Measurements from ENCODE around the gene RFX3. TPM values are rescaled to one million over a fixed set of nuclear protein-coding genes. Genes with fewer than 3 reads are reported as not detected.

RFX3 gene
- total RNA-seq, 1 experiment from 2014 or later, result 9.9 TPM

- Histone ChIP-seq H4K8ac (replicated peaks; ENCODE audit: insufficient read length, low read depth, low read length) (no peak overlapping the region), H3K27me3 (ENCODE audit: insufficient read depth, low read length) (no peaks in the 10 kb centered on the region), H3K14ac (ENCODE audit: insufficient read depth, low read length) (no peak overlapping the region), H2BK120ac (ENCODE audit: low read depth, low read length, poor library complexity, severe bottlenecking) (no peak overlapping the region), H3K23me2 (ENCODE audit: insufficient read length, low read depth, low read length, poor library complexity, severe bottlenecking) (no peaks in the 10 kb centered on the region), H3K4me2 (ENCODE audit: insufficient read depth, insufficient read length, low read length) (no peak overlapping the region), H2BK12ac (ENCODE audit: insufficient read length, low read depth, low read length) (no peak overlapping the region), H3K4me1 (ENCODE audit: insufficient read depth, low read length) (no peaks in the 10 kb centered on the region), H3K79me2 (ENCODE audit: insufficient read depth, low read length) (no peaks in the 10 kb centered on the region), H4K20me1 (ENCODE audit: control insufficient read depth, insufficient read depth, insufficient read length) (no peaks in the 10 kb centered on the region), H3K18ac (ENCODE audit: insufficient read length, low read depth, low read length) (no peak overlapping the region), H3K56ac (ENCODE audit: insufficient read length, low read depth, low read length) (no peak overlapping the region), H3K9ac (ENCODE audit: extremely low read depth, insufficient read length, low read length) (no peak overlapping the region), H2BK5ac (ENCODE audit: insufficient read length, low read length) (no peak overlapping the region), H3T11ph (ENCODE audit: low read length) (no peak overlapping the region), H2AFZ (ENCODE audit: low read length) (no peak overlapping the region), H4K5ac (ENCODE audit: insufficient read length, low read depth, low read length) (no peak overlapping the region), H3K79me1 (ENCODE audit: insufficient read depth, low read depth, low read length, poor library complexity, severe bottlenecking) (no peaks in the 10 kb centered on the region), H2AK5ac (ENCODE audit: insufficient read length, low read length) (no peak overlapping the region), H3K9me3 (ENCODE audit: control insufficient read depth, low read depth, low read length) (no peaks in the 10 kb centered on the region), H2BK20ac (ENCODE audit: low read depth, low read length, poor library complexity, severe bottlenecking) (no peak overlapping the region), H3K23ac (ENCODE audit: insufficient read length, low read depth, low read length) (no peak overlapping the region), H3K4ac (ENCODE audit: low read depth, low read length) (no peak overlapping the region), H4K91ac (ENCODE audit: insufficient read length, low read depth, low read length) (no peak overlapping the region), H3K27ac (ENCODE audit: insufficient read length, low read depth, low read length) (no peak overlapping the region), H2BK15ac (ENCODE audit: low read depth, low read length) (no peak overlapping the region)
- no peaks in the 10 kb centered on the region; a peak in 1 of 7 replicates for H3K36me3 Mint-ChIP-seq (ENCODE audit: insufficient read depth in 1 of 3, low read depth in 3 of 3)
- H3K4me3 Mint-ChIP-seq, result no peak overlapping the region
- H3K9me3 Mint-ChIP-seq, result peaks cover 0 to 2% of the 10 kb centered on the region in 2 experiments; a peak in 2 of 5 replicates
- peaks cover 5 to 8% of the 10 kb centered on the region in 2 experiments for H3K4me1 Mint-ChIP-seq
- no peaks in the 10 kb centered on the region for H3K27me3 Mint-ChIP-seq (ENCODE audit: low read depth)
- no CpG with 5 or more reads among the region's 1 CpG for WGBS (ENCODE audit: extremely low coverage, insufficient read length, low lambda C conversion rate)
- TF ChIP-seq CTCF (conservative IDR thresholded peaks at IDR 0.05), result no peak
- DNase-seq, result no peak
- H3K27ac Mint-ChIP-seq, result peak overlapping the region in 2 of 3 experiments; percentile 36 to 86; a peak in 2 of 7 replicates
These were observed 15.4 kb upstream of the RFX3 start for GRCh38 chr9:3541206-3541605.

Measured in H9 (cell line).